Stimulated activated CD8-positive, alpha-beta memory T cell treated with anti-CD3 and anti-CD28 coated beads, Interleukin-15, amount 100 ng/mL, for 4 hours (primary cell): ENCODE data around the gene GRM4.
"Not testable (repeated sequence)": the region's sequence is repeated elsewhere in the genome, so short reads cannot be mapped to it uniquely, and the experiment has no call there.

ENCODE experiments used
- DNase-seq, 2 donors: peaks; one replicate each; pipeline ENCODE4 v3.0.0-alpha.2; 2020; ENCODE audit warnings: low read depth in 2 of 2

GRM4 gene

GRCh38 chr6:34022873-34023255 is 123.0 kb downstream of the GRM4 start:
- no peak for DNase-seq

GRCh38 chr6:34022250-34022872 is 123.5 kb downstream of the GRM4 start:
- DNase-seq: no peak

GRCh38 chr6:34021554-34022190 is 124.2 kb downstream of the GRM4 start:
- no peak for DNase-seq

- no peak for DNase-seq
These were observed 124.9 kb downstream of the GRM4 start for GRCh38 chr6:34020807-34021553.

GRCh38 chr6:34020278-34020677 is 125.6 kb downstream of the GRM4 start:
- DNase-seq: no peak

GRCh38 chr6:34018961-34019606 is 126.8 kb downstream of the GRM4 start:
- DNase-seq: no peak

- no peak for DNase-seq
These were observed 127.9 kb downstream of the GRM4 start for GRCh38 chr6:34018026-34018425.

GRCh38 chr6:34017106-34017805 is 128.6 kb downstream of the GRM4 start:
- no peak for DNase-seq

- DNase-seq: not testable (repeated sequence)
These were observed 129.3 kb downstream of the GRM4 start for GRCh38 chr6:34016573-34016972.

- DNase-seq: no peak
These were observed 130.3 kb downstream of the GRM4 start for GRCh38 chr6:34015586-34015985.

- DNase-seq: no peak
These were observed 134.6 kb downstream of the GRM4 start for GRCh38 chr6:34011264-34011663.

- no peak for DNase-seq
These were observed 139.9 kb downstream of the GRM4 start for GRCh38 chr6:34005901-34006531.

GRCh38 chr6:34004706-34005105 is 141.2 kb downstream of the GRM4 start:
- no peak for DNase-seq

- DNase-seq: no peak
These were observed 141.9 kb downstream of the GRM4 start for GRCh38 chr6:34003962-34004361.

- no peak for DNase-seq
These were observed 143.9 kb downstream of the GRM4 start for GRCh38 chr6:34001706-34002621.

GRCh38 chr6:34000281-34000680 is 145.6 kb downstream of the GRM4 start:
- DNase-seq: no peak

GRCh38 chr6:33999567-33999966 is 146.3 kb downstream of the GRM4 start:
- no peak for DNase-seq

- DNase-seq: no peak
These were observed 147.2 kb downstream of the GRM4 start for GRCh38 chr6:33998660-33999059.

- DNase-seq: no peak
These were observed 148.6 kb downstream of the GRM4 start for GRCh38 chr6:33997265-33997664.

- DNase-seq: no peak
These were observed 149.8 kb downstream of the GRM4 start for GRCh38 chr6:33996120-33996475.
